Brain microvascular endothelial cell (primary cell): ENCODE data around the gene SKOR1.

ENCODE experiments used
- DNase-seq: peaks from one replicate; pipeline ENCODE4 v3.0.0-alpha.2; 2020
- H3K27ac ChIP-seq: fragments of 250-450 bp; sonication (Bioruptor Pico); 2 replicates; pipeline ENCODE4 v1.5.1; 2020; ENCODE audit warnings: mild to moderate bottlenecking, moderate library complexity
- H3K27me3 ChIP-seq: fragments of 250-450 bp; sonication (Bioruptor Pico); replicated peaks from 2 replicates; pipeline ENCODE4 v1.5.1; 2020; ENCODE audit warnings: mild to moderate bottlenecking
- H3K36me3 ChIP-seq: fragments of 250-450 bp; sonication (Bioruptor Pico); replicated peaks from 2 replicates; pipeline ENCODE4 v1.5.1; 2020; ENCODE audit warnings: mild to moderate bottlenecking
- H3K4me3 ChIP-seq: 2 replicates; pipeline ENCODE4 v1.5.1; 2011; ENCODE audit warnings: low read depth, mild to moderate bottlenecking, control low read depth, low read length, moderate library complexity
- CTCF ChIP-seq: IDR thresholded peaks from 2 replicates; pipeline ENCODE4 v1.5.1; 2011; ENCODE audit warnings: low read depth, mild to moderate bottlenecking, moderate library complexity, low read length, control low read depth, inconsistent platforms; ENCODE audit errors: missing control alignments
- in situ Hi-C: cut with HindIII; loops from 2 replicates; pipeline ENCODE4 v1.10.0; 2017; ENCODE audit warnings: low sequenced_read_pairs, low pct_ligation_motif_present

The SKOR1 gene

GRCh38 chr15:67859331-67859946 is 34.1 kb downstream of the SKOR1 start:
- in situ Hi-C loops = no loop called here
- DNase-seq = no peak
- no peak for TF ChIP-seq CTCF
- no peaks in the 10 kb centered on the region for H3K36me3 ChIP-seq
- H3K27ac ChIP-seq = no peak overlapping the region
- no peaks in the 10 kb centered on the region for H3K27me3 ChIP-seq
- no peak overlapping the region for H3K4me3 ChIP-seq

GRCh38 chr15:67861983-67862382 is 36.7 kb downstream of the SKOR1 start:
- no peak overlapping the region for H3K4me3 ChIP-seq
- in situ Hi-C loops = no loop called here
- no peak for TF ChIP-seq CTCF
- no peak overlapping the region for H3K27ac ChIP-seq
- DNase-seq = no peak
- no peaks in the 10 kb centered on the region for H3K27me3 ChIP-seq
- no peaks in the 10 kb centered on the region for H3K36me3 ChIP-seq

GRCh38 chr15:67862750-67863441 is 37.6 kb downstream of the SKOR1 start:
- Histone ChIP-seq H3K27me3 (no peaks in the 10 kb centered on the region), H3K27ac (no peak overlapping the region), H3K4me3 (peak overlapping the region; percentile 50), H3K36me3 (no peaks in the 10 kb centered on the region)
- in situ Hi-C loops = no loop called here
- DNase-seq = no peak
- TF ChIP-seq CTCF = no peak

- H3K27me3 ChIP-seq = no peaks in the 10 kb centered on the region
- in situ Hi-C loops = no loop called here
- peak overlapping the region; percentile 50 for H3K4me3 ChIP-seq
- H3K27ac ChIP-seq = no peak overlapping the region
- no peaks in the 10 kb centered on the region for H3K36me3 ChIP-seq
- DNase-seq = peak; percentile 59
- TF ChIP-seq CTCF = peak; percentile 79
Measured at GRCh38 chr15:67863442-67863987, 38.2 kb downstream of the SKOR1 start.

GRCh38 chr15:67865331-67865730 is 40.0 kb downstream of the SKOR1 start:
- no peak overlapping the region for H3K27ac ChIP-seq
- DNase-seq = no peak
- in situ Hi-C loops = no loop called here
- H3K36me3 ChIP-seq = no peaks in the 10 kb centered on the region
- H3K27me3 ChIP-seq = no peaks in the 10 kb centered on the region
- no peak overlapping the region for H3K4me3 ChIP-seq
- TF ChIP-seq CTCF = no peak
